Lower lobe of right lung (tissue), 2 donors: ENCODE data around the gene C1orf141. TPM values are rescaled to one million over a fixed set of nuclear protein-coding genes. Genes with fewer than 3 reads are reported as not detected.
"Not testable (repeated sequence)": the region's sequence is repeated elsewhere in the genome, so short reads cannot be mapped to it uniquely, and the experiment has no call there.

ENCODE experiments used
- ATAC-seq, 2 donors: fragments of 200-7000 bp; cut with Tn5 transposase; one replicate each; pipeline ENCODE4 v1.9.1; 2020 to 2022; ENCODE audit warnings: mild to moderate bottlenecking in 2 of 2, moderate library complexity in 2 of 2
- DNase-seq: peaks from one replicate; pipeline ENCODE4 v3.0.0-alpha.2; 2020
- H3K27ac ChIP-seq: fragments of 200-600 bp; one replicate; pipeline ENCODE4 v1.8.0; 2022
- H3K27me3 ChIP-seq: fragments of 200-600 bp; one replicate; pipeline ENCODE4 v1.8.0; 2022; ENCODE audit warnings: low read depth
- H3K36me3 ChIP-seq: fragments of 200-600 bp; one replicate; pipeline ENCODE4 v1.8.0; 2022; ENCODE audit warnings: mild to moderate bottlenecking
- H3K4me1 ChIP-seq: fragments of 200-600 bp; one replicate; pipeline ENCODE4 v1.8.0; 2022
- H3K4me3 ChIP-seq: fragments of 200-600 bp; one replicate; pipeline ENCODE4 v1.8.0; 2022; ENCODE audit warnings: mild to moderate bottlenecking
- H3K9me3 ChIP-seq: fragments of 200-600 bp; one replicate; pipeline ENCODE4 v1.8.0; 2022
- CTCF ChIP-seq: fragments of 200-600 bp; IDR thresholded peaks from one replicate; pipeline ENCODE4 v1.8.0; 2022; ENCODE audit warnings: antibody characterized with exemption, mild to moderate bottlenecking
- intact Hi-C: fragments of 100-400 bp; cut with DNase I; formaldehyde crosslinking; loops from one replicate; pipeline ENCODE4 v1.11.0; 2022
- total RNA-seq: library from RNA; stranded (reverse); fragmentation: NEBNext Ultra II Directional; extraction: Animal tissue kit (Norgen Biotek cat#: 25700); gene quantifications from one replicate; pipeline ENCODE4 v1.2.1, GENCODE V29; 2021
- donor health status: DM: no; HTN: yes; CAD: no; lungs with severe emphysema.

C1orf141 gene
- total RNA-seq, 1 donor from 2014 or later, result 2.2 TPM

GRCh38 chr1:67088440-67088839 lies 46.3 kb downstream of the C1orf141 start:
- Histone ChIP-seq H3K9me3 (no peaks in the 10 kb centered on the region), H3K4me3 (no peak overlapping the region), H3K4me1 (no peaks in the 10 kb centered on the region), H3K27me3 (no peaks in the 10 kb centered on the region), H3K36me3 (no peaks in the 10 kb centered on the region), H3K27ac (no peak overlapping the region)
- DNase-seq (no peak), ATAC-seq (no peak)
- intact Hi-C loops, result no loop called here
- TF ChIP-seq CTCF, result no peak

- ATAC-seq, result no peak
- TF ChIP-seq CTCF, result no peak
- Histone ChIP-seq H3K4me3 (no peak overlapping the region), H3K27me3 (no peaks in the 10 kb centered on the region), H3K9me3 (no peaks in the 10 kb centered on the region), H3K36me3 (no peaks in the 10 kb centered on the region), H3K27ac (no peak overlapping the region), H3K4me1 (no peaks in the 10 kb centered on the region)
- intact Hi-C loops, result no loop called here
- no peak for DNase-seq
Observed at GRCh38 chr1:67085326-67085725, 49.4 kb downstream of the C1orf141 start.

GRCh38 chr1:67084765-67085318 lies 49.9 kb downstream of the C1orf141 start:
- Histone ChIP-seq H3K9me3 (no peaks in the 10 kb centered on the region), H3K4me3 (no peak overlapping the region), H3K27ac (no peak overlapping the region), H3K4me1 (no peaks in the 10 kb centered on the region), H3K27me3 (no peaks in the 10 kb centered on the region), H3K36me3 (no peaks in the 10 kb centered on the region)
- TF ChIP-seq CTCF, result no peak
- DNase-seq (no peak), ATAC-seq (no peak)
- intact Hi-C loops, result no loop called here

GRCh38 chr1:67078291-67078690 lies 56.5 kb downstream of the C1orf141 start:
- Histone ChIP-seq H3K27ac (no peak overlapping the region), H3K9me3 (no peaks in the 10 kb centered on the region), H3K27me3 (no peaks in the 10 kb centered on the region), H3K4me3 (no peak overlapping the region), H3K4me1 (no peaks in the 10 kb centered on the region), H3K36me3 (no peaks in the 10 kb centered on the region)
- ATAC-seq, result no peak
- no peak for DNase-seq
- intact Hi-C loops, result no loop called here
- TF ChIP-seq CTCF, result no peak

GRCh38 chr1:67077593-67077992 lies 57.2 kb downstream of the C1orf141 start:
- no peak overlapping the region for H3K4me3 ChIP-seq
- intact Hi-C loops, result no loop called here
- TF ChIP-seq CTCF, result no peak
- DNase-seq (no peak), ATAC-seq (no peak)
- no peaks in the 10 kb centered on the region for H3K36me3 ChIP-seq
- no peaks in the 10 kb centered on the region for H3K4me1 ChIP-seq
- no peaks in the 10 kb centered on the region for H3K9me3 ChIP-seq
- H3K27me3 ChIP-seq, result no peaks in the 10 kb centered on the region
- no peak overlapping the region for H3K27ac ChIP-seq

- intact Hi-C loops, result no loop called here
- no peak for TF ChIP-seq CTCF
- no peak overlapping the region for H3K4me3 ChIP-seq
- H3K4me1 ChIP-seq, result no peaks in the 10 kb centered on the region
- ATAC-seq (no peak), DNase-seq (no peak)
- H3K27ac ChIP-seq, result no peak overlapping the region
- H3K36me3 ChIP-seq, result no peaks in the 10 kb centered on the region
- no peaks in the 10 kb centered on the region for H3K27me3 ChIP-seq
- no peaks in the 10 kb centered on the region for H3K9me3 ChIP-seq
Observed at GRCh38 chr1:67072749-67073148, 62.0 kb downstream of the C1orf141 start.

GRCh38 chr1:67067655-67068054 lies 67.1 kb downstream of the C1orf141 start:
- H3K36me3 ChIP-seq, ATAC-seq, H3K4me1 ChIP-seq, H3K9me3 ChIP-seq, H3K27ac ChIP-seq, DNase-seq, intact Hi-C loops, H3K4me3 ChIP-seq, H3K27me3 ChIP-seq: not testable (repeated sequence)
